ENCODE results near the gene SYCP1.
"Not testable (repeated sequence)": the region's sequence is repeated elsewhere in the genome, so short reads cannot be mapped to it uniquely, and the experiment has no call there.

SYCP1 gene, protein sequence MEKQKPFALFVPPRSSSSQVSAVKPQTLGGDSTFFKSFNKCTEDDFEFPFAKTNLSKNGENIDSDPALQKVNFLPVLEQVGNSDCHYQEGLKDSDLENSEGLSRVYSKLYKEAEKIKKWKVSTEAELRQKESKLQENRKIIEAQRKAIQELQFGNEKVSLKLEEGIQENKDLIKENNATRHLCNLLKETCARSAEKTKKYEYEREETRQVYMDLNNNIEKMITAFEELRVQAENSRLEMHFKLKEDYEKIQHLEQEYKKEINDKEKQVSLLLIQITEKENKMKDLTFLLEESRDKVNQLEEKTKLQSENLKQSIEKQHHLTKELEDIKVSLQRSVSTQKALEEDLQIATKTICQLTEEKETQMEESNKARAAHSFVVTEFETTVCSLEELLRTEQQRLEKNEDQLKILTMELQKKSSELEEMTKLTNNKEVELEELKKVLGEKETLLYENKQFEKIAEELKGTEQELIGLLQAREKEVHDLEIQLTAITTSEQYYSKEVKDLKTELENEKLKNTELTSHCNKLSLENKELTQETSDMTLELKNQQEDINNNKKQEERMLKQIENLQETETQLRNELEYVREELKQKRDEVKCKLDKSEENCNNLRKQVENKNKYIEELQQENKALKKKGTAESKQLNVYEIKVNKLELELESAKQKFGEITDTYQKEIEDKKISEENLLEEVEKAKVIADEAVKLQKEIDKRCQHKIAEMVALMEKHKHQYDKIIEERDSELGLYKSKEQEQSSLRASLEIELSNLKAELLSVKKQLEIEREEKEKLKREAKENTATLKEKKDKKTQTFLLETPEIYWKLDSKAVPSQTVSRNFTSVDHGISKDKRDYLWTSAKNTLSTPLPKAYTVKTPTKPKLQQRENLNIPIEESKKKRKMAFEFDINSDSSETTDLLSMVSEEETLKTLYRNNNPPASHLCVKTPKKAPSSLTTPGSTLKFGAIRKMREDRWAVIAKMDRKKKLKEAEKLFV

DNA sequence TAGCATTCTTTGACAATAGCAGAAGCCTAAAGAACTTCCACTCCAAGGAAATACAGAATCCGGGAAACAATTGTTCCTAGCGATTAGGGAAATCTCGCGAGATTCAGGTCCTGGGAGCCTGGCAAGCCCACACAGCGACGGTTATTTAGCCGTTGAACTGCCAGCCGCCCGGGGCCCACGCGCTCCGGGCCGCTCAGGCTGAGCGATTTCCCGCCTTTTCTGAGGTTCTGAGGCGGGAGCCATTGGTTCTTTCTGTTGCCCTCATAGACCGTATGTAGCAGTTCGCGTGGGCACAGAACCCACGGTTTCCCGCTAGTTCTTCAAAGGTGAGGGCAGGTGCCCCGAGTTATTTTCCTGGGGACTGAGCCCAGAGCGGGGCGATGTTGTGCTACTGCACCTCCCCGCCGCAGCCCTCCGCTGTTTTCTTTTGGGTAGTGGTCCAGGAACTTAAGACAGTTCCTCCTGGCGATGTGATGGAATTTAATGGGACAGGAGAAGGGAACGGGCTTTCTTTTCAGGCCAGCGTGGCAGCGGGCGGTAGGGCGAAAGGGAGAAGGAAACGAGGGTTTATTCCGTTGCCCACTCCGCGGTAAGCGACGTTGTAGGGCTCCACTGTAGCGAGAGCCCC, at the start of gene SYCP1:
Gene SYCP1, plus strand, starts transcription at position 171 of the 628 bp plus-strand sequence. CDS start 602 bp downstream, outside the sequence.
- DNase-seq (ENCODE audit: low spot score): no peak

DNA sequence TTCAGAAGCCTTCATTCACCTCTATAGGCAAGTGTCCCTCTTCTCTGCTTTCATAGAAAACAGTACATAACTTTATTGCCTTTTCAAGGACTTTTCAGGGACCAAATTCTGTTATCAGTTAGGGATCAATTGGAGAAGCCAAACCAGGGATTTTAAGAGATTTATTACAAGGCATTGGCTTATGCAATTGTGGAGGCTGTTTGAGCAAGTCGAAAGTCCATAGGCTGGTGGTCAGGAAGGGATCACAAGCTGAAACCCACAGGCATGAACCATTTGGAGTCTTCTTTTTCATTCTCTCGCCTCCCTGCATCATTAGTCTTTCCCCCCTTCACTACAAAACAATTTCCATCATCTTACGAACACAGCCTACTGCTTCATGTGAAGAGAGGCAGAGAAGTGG, 34.8 kb upstream of the SYCP1 start:
- DNase-seq (ENCODE audit: low spot score): no peak

DNA sequence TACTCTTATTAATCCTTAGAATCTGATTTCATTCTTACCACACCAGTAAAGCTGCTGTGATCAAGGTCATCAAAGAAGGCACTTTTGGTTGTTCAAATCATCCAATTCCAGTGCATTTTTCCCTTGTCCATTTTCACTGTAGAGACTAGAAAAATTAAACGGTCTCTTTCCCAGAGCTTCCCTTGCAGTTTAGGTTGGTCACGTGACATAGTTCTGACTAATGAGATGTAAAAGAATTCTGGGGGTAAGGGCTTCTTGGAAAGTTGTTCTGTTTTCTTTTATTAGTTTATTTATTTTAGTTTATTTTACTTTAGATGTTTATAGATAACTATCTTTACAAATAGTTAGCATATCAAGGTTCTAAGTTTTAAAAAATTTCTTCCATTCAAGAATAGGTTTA, 34.3 kb upstream of the SYCP1 start:
- no peak for DNase-seq (ENCODE audit: low spot score)

GRCh38 chr1:114821978-114822377, 32.7 kb upstream of the SYCP1 start:
- DNase-seq (ENCODE audit: low spot score): no peak

DNA sequence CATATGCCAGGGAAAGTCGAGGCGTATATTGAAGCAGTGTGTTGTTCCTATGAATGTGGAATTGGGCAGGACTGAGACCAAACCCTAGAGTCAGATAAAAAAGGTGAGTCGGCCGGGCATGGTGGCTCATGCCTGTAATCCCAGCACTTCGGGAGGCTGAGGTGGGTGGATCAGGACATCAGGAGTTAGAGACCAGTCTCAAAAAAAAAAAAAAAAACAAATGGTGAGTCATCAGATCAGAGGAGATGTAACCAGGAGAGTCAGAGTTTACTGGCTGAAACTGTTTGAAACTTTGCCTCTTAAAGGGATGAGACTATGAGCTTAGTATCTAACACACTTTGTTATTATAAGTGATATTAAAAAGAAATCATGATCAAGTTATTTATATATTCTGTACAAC, 26.4 kb upstream of the SYCP1 start:
- DNase-seq (ENCODE audit: low spot score): no peak

- DNase-seq (ENCODE audit: low spot score): not testable (repeated sequence)
These were observed 24.6 kb upstream of the SYCP1 start for GRCh38 chr1:114830075-114830474.

DNA sequence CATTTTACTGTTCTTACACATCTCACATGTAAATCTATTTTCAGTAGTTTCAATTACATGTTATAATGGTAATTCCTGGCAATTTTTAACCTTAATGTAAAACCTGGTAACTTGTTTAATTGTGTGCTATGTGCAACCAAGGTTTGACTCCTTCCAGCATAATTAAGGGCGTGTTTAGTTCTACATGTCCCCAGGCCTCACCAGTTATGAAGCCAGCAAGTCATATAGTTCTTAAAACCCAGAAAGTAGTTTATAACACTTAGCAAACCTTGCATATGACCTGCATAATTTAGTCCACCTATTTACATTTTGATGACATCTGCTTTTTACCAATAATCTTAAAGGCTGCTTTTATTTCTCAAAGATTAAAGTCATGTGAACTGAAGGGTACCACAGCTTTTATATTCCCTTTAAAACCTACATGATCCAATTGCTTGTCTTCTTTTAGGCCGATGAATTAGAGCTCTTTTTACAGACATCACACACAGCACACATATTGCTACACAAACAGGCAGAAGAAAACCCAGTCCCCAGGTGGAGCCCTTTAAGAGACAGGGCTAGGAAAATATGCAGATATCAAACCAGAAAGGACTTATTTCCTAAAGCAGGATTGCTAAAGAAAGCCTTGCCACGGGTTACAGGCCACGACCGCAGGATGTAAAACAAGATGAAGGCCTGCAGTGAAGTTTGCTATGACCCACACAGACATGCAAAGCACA, 23.2 kb upstream of the SYCP1 start:
- DNase-seq (ENCODE audit: low spot score): no peak

- DNase-seq (ENCODE audit: low spot score): no peak
These were observed 22.6 kb upstream of the SYCP1 start for GRCh38 chr1:114832057-114832456.

DNA sequence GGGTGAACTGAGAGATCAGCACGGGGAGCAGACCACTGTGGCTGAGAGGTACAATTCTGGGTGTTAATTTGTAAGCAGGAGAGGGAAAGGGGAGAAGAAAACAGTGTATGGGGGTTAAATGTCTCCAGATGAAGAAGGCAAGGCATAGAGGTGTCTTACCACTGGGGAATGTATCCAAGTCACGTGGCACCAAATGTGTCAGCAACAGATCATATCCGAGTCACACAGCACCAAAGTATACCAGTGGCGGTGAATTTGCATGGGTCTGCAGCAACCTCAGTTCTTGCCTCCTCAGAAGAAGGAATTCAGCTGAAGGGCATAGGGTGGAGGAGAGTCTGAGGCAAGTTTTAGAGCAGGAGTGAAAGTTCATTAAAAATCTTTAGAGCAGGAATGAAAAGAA, 21.2 kb upstream of the SYCP1 start:
- no peak for DNase-seq (ENCODE audit: low spot score)

- no peak for DNase-seq (ENCODE audit: low spot score)
These were observed 10.4 kb upstream of the SYCP1 start for GRCh38 chr1:114844270-114844669.

DNA sequence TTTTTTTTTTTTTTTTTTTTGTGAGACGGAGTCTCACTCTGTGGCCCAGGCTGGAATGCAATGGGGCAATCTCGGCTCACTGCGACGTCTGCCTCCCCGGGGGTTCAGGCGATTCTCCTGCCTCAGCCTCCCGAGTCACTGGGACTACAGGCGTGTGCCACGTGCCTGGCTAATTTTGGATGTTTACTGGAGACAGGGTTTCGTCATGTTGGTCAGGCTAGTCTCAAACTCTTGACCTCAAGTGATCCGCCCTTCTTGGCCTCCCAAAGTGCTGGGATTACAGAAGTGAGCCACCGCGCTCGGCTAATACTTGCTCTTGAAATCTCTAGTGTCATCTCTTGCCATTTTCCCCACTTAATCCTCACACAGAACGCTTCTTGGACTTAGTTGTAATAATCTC, 1.1 kb upstream of the SYCP1 start:
- no peak for DNase-seq (ENCODE audit: low spot score)

DNA sequence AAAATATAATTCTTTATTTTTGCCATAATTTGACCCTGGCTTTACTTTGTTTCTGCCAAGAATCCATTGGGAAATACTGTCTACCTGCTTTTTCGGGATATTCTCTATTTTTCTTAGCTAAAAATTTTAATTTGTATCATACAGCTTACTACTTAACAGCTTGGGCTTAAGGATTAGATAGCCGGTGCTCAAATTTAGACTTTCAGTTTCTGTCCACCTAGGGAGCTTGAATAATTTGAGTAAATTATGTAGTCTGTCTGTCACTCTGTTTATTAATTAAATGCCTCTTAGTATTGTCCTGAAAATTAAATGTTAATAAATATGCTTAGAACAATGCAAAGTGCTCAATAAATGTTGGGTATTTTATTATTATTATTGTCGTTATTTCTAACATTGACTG, 6.7 kb downstream of the SYCP1 start:
- no peak for DNase-seq (ENCODE audit: low spot score)

DNA sequence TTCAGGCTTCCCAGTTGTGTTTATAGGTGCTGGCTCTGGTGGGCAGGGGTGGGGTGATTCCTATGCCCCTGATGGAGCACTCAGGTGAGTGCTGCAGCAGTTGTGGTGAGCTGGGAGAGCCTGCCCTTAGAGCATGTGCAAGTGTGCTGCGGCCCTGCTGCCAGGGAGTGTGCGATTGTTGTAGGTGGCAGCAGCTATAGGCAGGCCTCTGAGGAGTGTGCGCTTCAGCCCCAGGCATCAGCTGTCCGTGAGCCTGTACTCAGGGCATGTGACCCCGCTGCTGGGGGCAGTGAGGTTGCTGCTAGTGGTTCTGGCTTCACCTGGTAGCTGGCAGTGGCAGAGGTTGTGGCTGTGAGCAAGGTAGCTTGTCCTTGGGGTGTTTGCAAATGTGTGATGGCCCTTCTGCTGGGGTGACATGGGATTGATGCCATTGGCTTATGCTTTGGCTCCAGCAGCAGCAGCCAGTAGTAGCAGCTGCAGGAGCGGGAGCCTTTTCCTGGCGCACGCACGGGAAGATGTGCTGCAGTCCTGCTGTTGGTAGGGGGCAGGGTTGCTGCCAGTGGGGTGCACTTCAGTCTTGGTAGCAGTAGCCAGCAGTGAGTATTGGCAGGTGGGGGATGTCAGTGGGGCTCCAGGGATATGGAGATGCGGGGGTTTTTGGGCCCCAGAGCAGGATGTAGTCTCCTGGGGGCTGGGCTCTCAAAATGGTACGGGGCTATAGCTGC, 37.7 kb downstream of the SYCP1 start:
- no peak for DNase-seq (ENCODE audit: low spot score)

DNA sequence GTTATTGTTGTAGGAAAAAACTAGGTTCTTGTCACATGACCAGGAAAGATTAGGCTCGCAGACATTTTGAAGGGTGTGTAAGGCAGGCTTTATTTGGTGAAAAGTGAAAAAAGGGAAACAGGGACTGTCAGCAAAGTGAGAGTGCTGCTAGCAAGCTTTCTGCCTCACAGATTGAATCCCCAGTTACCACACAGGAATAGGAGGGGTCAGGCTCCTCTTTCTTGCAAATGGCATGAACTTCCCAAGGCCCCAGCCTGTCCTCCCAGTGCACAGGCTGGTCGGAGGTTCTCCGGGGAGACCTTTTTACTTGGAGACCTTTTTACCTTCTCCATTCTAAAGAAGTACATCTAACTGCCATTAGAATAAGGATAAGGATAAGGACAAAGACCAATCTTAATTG, 42.1 kb downstream of the SYCP1 start:
- DNase-seq (ENCODE audit: low spot score): no peak

DNA sequence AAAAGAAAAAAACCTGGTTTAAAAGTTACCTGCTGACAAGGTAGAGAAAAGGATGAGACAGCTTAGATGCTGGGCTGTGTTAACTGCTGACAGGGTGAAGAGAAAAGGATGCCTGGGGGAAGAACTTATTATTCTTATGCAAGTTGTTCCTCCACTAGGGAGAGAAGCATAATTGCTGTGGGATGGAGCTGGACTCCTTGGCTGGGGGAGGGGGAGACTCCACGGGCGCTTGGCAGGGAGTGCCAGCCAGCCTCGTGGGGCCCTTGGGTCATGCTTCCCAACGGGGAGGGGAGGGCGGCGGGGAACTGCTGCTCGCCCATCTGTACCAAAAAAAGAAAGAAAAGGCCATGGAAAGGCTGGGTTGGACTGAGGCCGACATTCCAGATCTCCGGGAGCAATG, 47.2 kb downstream of the SYCP1 start:
- no peak for DNase-seq (ENCODE audit: low spot score)

DNA sequence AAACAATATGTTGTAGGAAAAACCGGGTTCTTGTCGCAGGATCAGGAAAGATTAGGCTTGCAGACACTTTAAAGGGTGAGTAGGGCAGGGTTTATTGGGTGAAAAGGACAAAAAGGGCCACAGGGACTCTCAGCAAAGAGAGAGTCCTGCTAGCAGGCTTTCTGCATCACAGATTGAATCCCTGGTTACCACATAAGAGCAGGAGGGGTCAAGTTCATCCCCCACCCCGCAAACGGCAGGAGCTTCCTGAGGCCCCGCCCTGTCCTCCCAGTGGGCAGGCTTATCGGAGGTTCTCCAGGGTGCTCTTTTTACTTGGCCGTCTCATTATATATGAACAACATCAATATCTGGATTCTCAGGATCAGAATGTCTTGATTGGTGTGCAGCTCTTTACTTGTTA, 47.7 kb downstream of the SYCP1 start:
- no peak for DNase-seq (ENCODE audit: low spot score)

DNA sequence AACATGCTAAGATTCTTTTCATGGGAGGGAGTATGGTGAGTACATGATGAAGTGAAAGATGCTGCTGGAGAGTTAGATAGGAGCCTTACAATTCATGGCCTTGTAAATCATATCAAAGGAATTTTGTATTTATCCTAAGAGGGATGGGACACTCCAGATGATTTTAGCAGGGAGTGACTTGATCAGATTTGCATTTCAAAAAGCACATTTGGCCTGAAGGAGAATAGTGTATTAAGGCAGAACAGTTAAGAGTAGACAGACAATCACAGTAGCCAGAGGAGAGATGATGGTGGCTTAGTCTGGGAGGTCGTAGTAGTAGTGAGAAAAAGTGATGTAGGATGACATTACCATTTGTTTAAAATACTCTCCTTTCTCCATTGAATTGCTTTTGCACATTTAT, 48.8 kb downstream of the SYCP1 start:
- no peak for DNase-seq (ENCODE audit: low spot score)

DNA sequence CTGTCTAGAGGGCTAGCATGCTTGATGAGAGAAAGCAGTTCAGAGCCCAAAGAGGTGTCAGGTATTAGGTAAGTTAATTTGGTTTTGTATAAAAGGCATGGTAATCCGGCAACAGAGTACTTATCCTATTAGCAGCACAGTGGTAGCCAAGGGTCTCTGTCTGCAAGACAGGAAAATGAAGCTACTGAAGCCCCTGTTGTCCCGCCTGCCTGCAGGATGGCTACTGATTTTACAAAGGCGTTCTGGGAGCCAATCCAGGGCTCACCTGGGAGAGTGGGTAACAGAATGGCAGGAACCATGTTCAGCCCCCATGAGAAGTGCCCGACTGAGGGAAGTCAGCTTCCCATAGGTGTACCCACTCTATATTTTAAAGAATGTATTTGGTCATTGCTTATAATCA, 61.1 kb downstream of the SYCP1 start:
- not testable (repeated sequence) for DNase-seq (ENCODE audit: low spot score)

DNA sequence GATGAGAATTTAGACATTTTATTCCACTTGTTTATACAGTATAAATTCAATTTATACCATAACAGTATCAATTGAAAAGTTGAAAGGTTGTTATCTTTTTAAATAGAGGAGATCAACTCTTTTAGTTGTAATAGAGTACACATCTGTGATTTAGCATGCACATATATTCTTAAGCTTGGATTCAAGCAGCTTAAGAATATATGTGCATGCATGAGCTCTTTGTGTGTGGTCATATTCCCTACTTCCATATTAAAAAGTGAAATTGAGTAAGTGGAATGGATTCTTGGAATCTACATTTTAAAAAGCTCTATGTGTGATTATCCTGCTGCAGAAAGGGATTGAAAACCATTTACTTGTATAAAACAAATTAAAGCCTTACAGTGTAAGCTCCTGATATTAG, 71.9 kb downstream of the SYCP1 start:
- no peak for DNase-seq (ENCODE audit: low spot score)

- DNase-seq (ENCODE audit: low spot score): no peak
These were observed 72.7 kb downstream of the SYCP1 start for GRCh38 chr1:114927401-114927800.

DNA sequence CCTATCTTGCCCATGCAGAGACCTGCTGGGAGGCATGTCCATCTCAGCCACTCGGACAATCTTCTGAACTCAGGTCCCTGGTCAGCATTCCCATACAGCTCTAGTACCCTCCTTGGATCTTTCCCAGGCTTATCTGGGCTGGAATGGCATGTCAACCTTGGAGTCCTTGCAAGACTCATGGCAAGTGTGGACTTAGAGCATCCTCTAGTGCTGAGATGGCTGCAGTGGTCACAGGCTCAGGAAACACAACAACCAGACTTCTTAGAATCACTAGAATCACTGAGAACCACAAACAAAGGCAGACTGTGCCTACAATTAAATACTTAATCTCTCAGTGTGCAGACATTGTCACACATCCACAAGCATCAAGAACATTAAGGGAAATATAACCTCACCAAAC, 101.9 kb downstream of the SYCP1 start:
- no peak for DNase-seq (ENCODE audit: low spot score)
